ENCODE results near the gene PIGZ. TPM values are rescaled to one million over a fixed set of nuclear protein-coding genes. Genes with fewer than 3 reads are reported as not detected.

Gene PIGZ
- total and polyA plus RNA-seq, 3 experiments from 2014 or later: 0.31 to 0.49 TPM; not detected in 1

DNA sequence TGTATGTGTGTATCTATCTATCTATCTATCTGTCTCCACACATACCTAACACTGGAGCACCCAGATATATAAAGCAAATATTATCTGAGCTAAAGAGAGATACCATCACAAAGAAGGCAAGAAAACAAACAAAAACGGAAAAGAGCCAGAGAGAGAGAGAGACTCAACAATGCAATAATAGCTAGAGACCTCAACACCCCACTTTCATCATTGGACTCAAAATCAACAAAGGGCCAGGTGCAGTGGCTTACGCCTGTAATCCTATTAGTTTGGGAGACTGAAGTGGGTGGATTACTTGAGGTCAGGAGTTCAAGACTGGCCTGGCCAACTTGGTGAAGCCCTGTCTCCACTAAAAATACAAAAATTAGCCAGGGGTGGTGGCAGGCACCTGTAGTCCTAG is 49.7 kb downstream of the PIGZ start:
- no peaks in the 10 kb centered on the region for H3K27me3 ChIP-seq (ENCODE audit: insufficient read depth, low read length, poor library complexity, severe bottlenecking)
- H3K4me1 ChIP-seq (ENCODE audit: insufficient read depth, low read length): no peaks in the 10 kb centered on the region
- ChIA-PET POLR2A (no interaction called here), CTCF (no interaction called here)
- H3K9me3 ChIP-seq (ENCODE audit: low read length): peaks cover 3% of the 10 kb centered on the region
- H3K36me3 ChIP-seq (ENCODE audit: insufficient read depth, low read length): peaks cover 7% of the 10 kb centered on the region
- no peaks in the 10 kb centered on the region for H3K4me1 Mint-ChIP-seq
- peaks cover 0 to 6% (median 4%) of the 10 kb centered on the region in 5 donors for H3K9me3 Mint-ChIP-seq
- H3K27me3 Mint-ChIP-seq: peaks cover 0 to 2% of the 10 kb centered on the region in 2 donors
- peaks cover 13 to 59% (median 15%) of the 10 kb centered on the region in 3 donors for H3K36me3 Mint-ChIP-seq
- H3K27ac ChIP-seq (ENCODE audit: low read depth, low read length): no peak overlapping the region
- H3K4me3 Mint-ChIP-seq: no peak overlapping the region
- H3K4me3 ChIP-seq (ENCODE audit: low read length): no peak overlapping the region
- no peak for DNase-seq
- peak overlapping the region in 1 of 8 donors; percentile 88 for H3K27ac Mint-ChIP-seq

- peaks cover 7% of the 10 kb centered on the region for H3K36me3 ChIP-seq (ENCODE audit: insufficient read depth, low read length)
- no peak overlapping the region for H3K4me3 Mint-ChIP-seq
- H3K27ac Mint-ChIP-seq: peak overlapping the region in 1 of 8 donors; percentile 14
- H3K9me3 Mint-ChIP-seq: peaks cover 0 to 6% (median 4%) of the 10 kb centered on the region in 5 donors
- no peak overlapping the region for H3K4me3 ChIP-seq (ENCODE audit: low read length)
- no peaks in the 10 kb centered on the region for H3K27me3 ChIP-seq (ENCODE audit: insufficient read depth, low read length, poor library complexity, severe bottlenecking)
- no peak for DNase-seq
- CTCF ChIA-PET: interaction anchor here (2.0 kb wide), 1 partner anchor 14 kb away, joined by 5 read pairs; no protein-coding TSS in a partner anchor
- H3K4me1 Mint-ChIP-seq: no peaks in the 10 kb centered on the region
- H3K9me3 ChIP-seq (ENCODE audit: low read length): peaks cover 3% of the 10 kb centered on the region
- H3K36me3 Mint-ChIP-seq: peaks cover 13 to 49% (median 15%) of the 10 kb centered on the region in 3 donors
- no peak overlapping the region for H3K27ac ChIP-seq (ENCODE audit: low read depth, low read length)
- H3K27me3 Mint-ChIP-seq: peaks cover 0 to 4% of the 10 kb centered on the region in 2 donors
- no peaks in the 10 kb centered on the region for H3K4me1 ChIP-seq (ENCODE audit: insufficient read depth, low read length)
- POLR2A ChIA-PET: no interaction called here
Measured at GRCh38 chr3:196916995-196917394, 51.6 kb downstream of the PIGZ start.

- H3K36me3 ChIP-seq (ENCODE audit: insufficient read depth, low read length): peaks cover 7% of the 10 kb centered on the region
- Mint-ChIP-seq H3K9me3 (peaks cover 0 to 6% (median 4%) of the 10 kb centered on the region in 5 donors), H3K4me1 (no peaks in the 10 kb centered on the region)
Measured at GRCh38 chr3:196916221-196916620, 52.4 kb downstream of the PIGZ start.

DNA sequence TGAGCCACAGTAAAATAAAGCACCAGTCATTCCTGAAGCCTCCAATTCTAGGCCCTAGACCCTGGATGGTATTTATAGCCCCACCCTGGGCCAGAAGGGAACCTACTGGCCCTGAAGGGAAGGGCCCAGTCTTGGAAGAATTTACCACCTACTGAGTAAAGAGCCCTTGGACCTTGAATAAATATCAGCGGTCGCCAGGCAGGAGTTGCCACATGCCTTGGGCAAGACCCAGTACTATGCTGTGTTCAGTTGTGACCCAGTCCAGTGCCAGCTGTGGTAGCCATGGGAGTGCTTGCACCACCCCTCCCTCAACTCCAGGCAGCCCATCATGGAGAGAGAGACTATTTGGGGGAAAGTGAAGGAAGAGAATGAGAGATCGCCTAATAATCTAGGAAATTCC is 53.3 kb downstream of the PIGZ start:
- Mint-ChIP-seq H3K27ac (no peak overlapping the region), H3K4me3 (no peak overlapping the region), H3K4me1 (no peaks in the 10 kb centered on the region), H3K36me3 (peaks cover 15 to 49% (median 16%) of the 10 kb centered on the region in 3 donors), H3K27me3 (peaks cover 0 to 4% of the 10 kb centered on the region in 2 donors), H3K9me3 (peaks cover 0 to 6% (median 4%) of the 10 kb centered on the region in 5 donors)
- no peak for DNase-seq
- Histone ChIP-seq H3K36me3 (ENCODE audit: insufficient read depth, low read length) (peaks cover 7% of the 10 kb centered on the region), H3K27me3 (ENCODE audit: insufficient read depth, low read length, poor library complexity, severe bottlenecking) (no peaks in the 10 kb centered on the region), H3K9me3 (ENCODE audit: low read length) (peaks cover 3% of the 10 kb centered on the region), H3K27ac (ENCODE audit: low read depth, low read length) (no peak overlapping the region), H3K4me3 (ENCODE audit: low read length) (no peak overlapping the region), H3K4me1 (ENCODE audit: insufficient read depth, low read length) (no peaks in the 10 kb centered on the region)
- POLR2A ChIA-PET: no interaction called here
- CTCF ChIA-PET: no interaction called here

More at GRCh38 chr3:196916221-196916620, 52.4 kb downstream of the PIGZ start:
- H3K27me3 ChIP-seq (ENCODE audit: insufficient read depth, low read length, poor library complexity, severe bottlenecking): no peaks in the 10 kb centered on the region
- no peaks in the 10 kb centered on the region for H3K4me1 ChIP-seq (ENCODE audit: insufficient read depth, low read length)
- Mint-ChIP-seq H3K27me3 (peaks cover 0 to 4% of the 10 kb centered on the region in 2 donors), H3K4me3 (no peak overlapping the region), H3K36me3 (peaks cover 13 to 48% (median 15%) of the 10 kb centered on the region in 3 donors), H3K27ac (no peak overlapping the region)
- ChIA-PET POLR2A (interaction anchor here (0.7 kb wide), 1 partner anchor 288 kb away, joined by 6 read pairs; no protein-coding TSS in a partner anchor), CTCF (no interaction called here)
- H3K9me3 ChIP-seq (ENCODE audit: low read length): peaks cover 3% of the 10 kb centered on the region
- no peak for DNase-seq
- no peak overlapping the region for H3K4me3 ChIP-seq (ENCODE audit: low read length)
- H3K27ac ChIP-seq (ENCODE audit: low read depth, low read length): no peak overlapping the region

- peaks cover 15 to 51% (median 16%) of the 10 kb centered on the region in 3 donors for H3K36me3 Mint-ChIP-seq
- H3K27me3 Mint-ChIP-seq: peaks cover 0 to 4% of the 10 kb centered on the region in 2 donors
- peaks cover 7% of the 10 kb centered on the region for H3K36me3 ChIP-seq (ENCODE audit: insufficient read depth, low read length)
- no peak overlapping the region for H3K4me3 ChIP-seq (ENCODE audit: low read length)
- H3K4me1 ChIP-seq (ENCODE audit: insufficient read depth, low read length): no peaks in the 10 kb centered on the region
- peaks cover 3% of the 10 kb centered on the region for H3K9me3 ChIP-seq (ENCODE audit: low read length)
- no peaks in the 10 kb centered on the region for H3K4me1 Mint-ChIP-seq
- peak overlapping the region in 1 of 8 donors; percentile 12 for H3K27ac Mint-ChIP-seq
- ChIA-PET POLR2A (no interaction called here), CTCF (no interaction called here)
- H3K27ac ChIP-seq (ENCODE audit: low read depth, low read length): no peak overlapping the region
- H3K4me3 Mint-ChIP-seq: no peak overlapping the region
- H3K27me3 ChIP-seq (ENCODE audit: insufficient read depth, low read length, poor library complexity, severe bottlenecking): no peaks in the 10 kb centered on the region
- peaks cover 0 to 6% (median 4%) of the 10 kb centered on the region in 5 donors for H3K9me3 Mint-ChIP-seq
- no peak for DNase-seq
Measured at GRCh38 chr3:196914866-196915265, 53.8 kb downstream of the PIGZ start.

GRCh38 chr3:196903740-196904139 is 64.9 kb downstream of the PIGZ start:
- ChIA-PET POLR2A (no interaction called here), CTCF (interaction anchor here (1.5 kb wide), 1 partner anchor 14 kb away, joined by 5 read pairs; no protein-coding TSS in a partner anchor)
- Histone ChIP-seq H3K4me1 (ENCODE audit: insufficient read depth, low read length) (no peaks in the 10 kb centered on the region), H3K27me3 (ENCODE audit: insufficient read depth, low read length, poor library complexity, severe bottlenecking) (no peaks in the 10 kb centered on the region), H3K9me3 (ENCODE audit: low read length) (no peaks in the 10 kb centered on the region), H3K4me3 (ENCODE audit: low read length) (no peak overlapping the region), H3K27ac (ENCODE audit: low read depth, low read length) (no peak overlapping the region), H3K36me3 (ENCODE audit: insufficient read depth, low read length) (peaks cover 21% of the 10 kb centered on the region)
- no peak for DNase-seq
- H3K4me3 Mint-ChIP-seq: no peak overlapping the region
- no peaks in the 10 kb centered on the region for H3K9me3 Mint-ChIP-seq
- no peaks in the 10 kb centered on the region for H3K27me3 Mint-ChIP-seq
- H3K27ac Mint-ChIP-seq: peak overlapping the region in 1 of 8 donors; percentile 59
- no peaks in the 10 kb centered on the region for H3K4me1 Mint-ChIP-seq
- peaks cover 11 to 83% (median 29%) of the 10 kb centered on the region in 3 donors for H3K36me3 Mint-ChIP-seq

GRCh38 chr3:196902296-196902695 is 66.3 kb downstream of the PIGZ start:
- ChIA-PET CTCF (no interaction called here), POLR2A (interaction anchor here (0.6 kb wide), 1 partner anchor 35 kb away, joined by 3 read pairs; no protein-coding TSS in a partner anchor)
- Mint-ChIP-seq H3K4me3 (no peak overlapping the region), H3K4me1 (peaks cover 0 to 3% (median under 1%) of the 10 kb centered on the region in 3 donors), H3K27ac (no peak overlapping the region), H3K36me3 (peaks cover 11 to 78% (median 24%) of the 10 kb centered on the region in 3 donors), H3K9me3 (no peaks in the 10 kb centered on the region), H3K27me3 (no peaks in the 10 kb centered on the region)
- peaks cover 21% of the 10 kb centered on the region for H3K36me3 ChIP-seq (ENCODE audit: insufficient read depth, low read length)
- DNase-seq: no peak
- H3K9me3 ChIP-seq (ENCODE audit: low read length): no peaks in the 10 kb centered on the region
- no peaks in the 10 kb centered on the region for H3K27me3 ChIP-seq (ENCODE audit: insufficient read depth, low read length, poor library complexity, severe bottlenecking)
- no peak overlapping the region for H3K4me3 ChIP-seq (ENCODE audit: low read length)
- no peak overlapping the region for H3K27ac ChIP-seq (ENCODE audit: low read depth, low read length)
- no peaks in the 10 kb centered on the region for H3K4me1 ChIP-seq (ENCODE audit: insufficient read depth, low read length)

- Mint-ChIP-seq H3K4me1 (peaks cover 0 to 6% (median 5%) of the 10 kb centered on the region in 3 donors), H3K27ac (no peak overlapping the region), H3K36me3 (peaks cover 9 to 75% (median 24%) of the 10 kb centered on the region in 3 donors), H3K27me3 (no peaks in the 10 kb centered on the region), H3K4me3 (no peak overlapping the region), H3K9me3 (no peaks in the 10 kb centered on the region)
- Histone ChIP-seq H3K27me3 (ENCODE audit: insufficient read depth, low read length, poor library complexity, severe bottlenecking) (no peaks in the 10 kb centered on the region), H3K9me3 (ENCODE audit: low read length) (no peaks in the 10 kb centered on the region), H3K36me3 (ENCODE audit: insufficient read depth, low read length) (peaks cover 21% of the 10 kb centered on the region), H3K4me1 (ENCODE audit: insufficient read depth, low read length) (no peaks in the 10 kb centered on the region), H3K27ac (ENCODE audit: low read depth, low read length) (no peak overlapping the region), H3K4me3 (ENCODE audit: low read length) (no peak overlapping the region)
- ChIA-PET POLR2A (no interaction called here), CTCF (no interaction called here)
- no peak for DNase-seq
Measured at GRCh38 chr3:196901768-196902167, 66.9 kb downstream of the PIGZ start.

Data from CD8-positive, alpha-beta memory T cell (primary cell).